GM18508 (cell line): Measurements from ENCODE around the gene STAT3.

ENCODE experiments used
- ATAC-seq: cut with Tn5 transposase; IDR thresholded peaks from one replicate; pipeline ENCODE4 v1.9.1; 2021; ENCODE audit warnings: moderate number of reproducible peaks; ENCODE audit not compliant: insufficient read depth, unreplicated experiment

The STAT3 gene

DNA sequence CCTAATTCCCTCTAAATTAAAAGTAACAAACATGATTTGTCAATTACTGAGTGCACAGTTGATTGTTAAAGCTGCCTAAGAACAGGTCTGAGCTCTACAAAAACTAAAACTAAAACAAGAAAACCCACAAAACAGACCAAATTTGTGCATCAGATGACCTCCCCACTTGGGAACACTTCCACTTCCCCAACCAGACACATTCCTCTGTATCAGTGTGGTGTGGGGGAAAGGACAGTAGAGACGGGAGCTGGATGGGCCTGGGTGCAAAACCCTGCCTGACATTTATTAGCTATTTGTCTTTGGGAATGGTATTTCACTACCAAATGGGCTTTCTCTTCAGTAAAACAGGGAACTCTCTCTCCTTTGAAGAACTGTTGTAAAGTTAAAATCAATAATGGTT is 29.8 kb downstream of the STAT3 start:
- ATAC-seq: no peak

DNA sequence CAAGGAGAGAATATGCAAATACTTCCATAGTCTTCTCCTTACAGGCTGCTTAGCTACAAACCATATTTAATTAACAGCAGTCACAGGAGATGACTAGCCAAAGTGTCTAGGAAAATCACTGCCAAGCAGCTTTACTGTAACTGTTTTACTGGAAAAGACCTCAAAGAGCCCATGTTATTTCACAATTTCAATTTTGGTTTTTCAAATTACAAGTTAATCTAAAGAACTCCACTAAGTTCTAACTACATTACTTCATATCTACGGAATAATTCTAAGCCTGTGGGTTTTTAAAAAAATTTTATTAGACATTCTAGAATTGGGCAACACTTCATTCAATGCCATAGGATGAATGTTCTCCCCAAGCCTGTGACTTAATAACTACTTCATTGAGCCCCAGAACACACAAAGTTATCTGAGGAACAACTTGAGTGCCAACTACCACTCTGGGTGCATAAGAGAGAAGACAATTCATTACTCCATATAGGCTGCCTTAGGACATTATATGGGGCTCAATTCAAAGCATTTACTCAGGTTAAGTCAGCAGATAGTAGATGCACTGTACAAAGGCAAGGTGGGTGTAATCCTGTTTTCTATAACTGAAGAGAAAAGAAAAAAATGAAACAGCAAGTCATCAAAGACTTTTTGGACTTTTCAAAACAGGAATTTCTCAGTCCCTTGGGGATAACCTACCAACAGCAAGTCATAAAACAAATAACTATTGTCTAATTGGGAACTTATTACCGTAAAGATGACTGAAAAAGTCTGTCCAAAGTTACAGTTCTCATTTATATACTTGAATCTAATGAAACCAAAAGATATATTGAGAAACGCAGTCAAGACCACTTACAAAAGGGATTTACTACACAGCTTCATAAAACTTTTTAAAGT is 33.0 kb downstream of the STAT3 start:
- no peak for ATAC-seq

GRCh38 chr17:42348104-42348503 is 40.1 kb downstream of the STAT3 start:
- no peak for ATAC-seq

- no peak for ATAC-seq
Measured at GRCh38 chr17:42347606-42348005, 40.6 kb downstream of the STAT3 start.

- ATAC-seq: no peak
Measured at GRCh38 chr17:42347198-42347597, 41.0 kb downstream of the STAT3 start.

DNA sequence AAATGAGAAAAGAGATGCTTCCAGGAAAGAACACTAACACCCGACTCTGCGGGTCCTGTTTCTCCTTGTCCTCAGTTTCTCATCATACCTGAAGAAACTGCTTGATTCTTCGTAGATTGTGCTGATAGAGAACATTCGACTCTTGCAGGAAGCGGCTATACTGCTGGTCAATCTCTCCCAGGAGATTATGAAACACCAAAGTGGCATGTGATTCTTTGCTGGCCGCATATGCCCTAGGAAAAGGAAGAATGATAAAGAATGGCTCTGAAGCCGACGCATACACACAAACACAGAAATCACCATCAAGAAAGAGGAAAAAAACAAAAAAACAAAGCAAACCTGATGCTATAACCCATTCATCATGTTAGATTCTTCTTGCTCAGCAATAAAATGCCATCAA is 41.8 kb downstream of the STAT3 start:
- no peak for ATAC-seq

- no peak for ATAC-seq
Measured at GRCh38 chr17:42345396-42346073, 42.7 kb downstream of the STAT3 start.

DNA sequence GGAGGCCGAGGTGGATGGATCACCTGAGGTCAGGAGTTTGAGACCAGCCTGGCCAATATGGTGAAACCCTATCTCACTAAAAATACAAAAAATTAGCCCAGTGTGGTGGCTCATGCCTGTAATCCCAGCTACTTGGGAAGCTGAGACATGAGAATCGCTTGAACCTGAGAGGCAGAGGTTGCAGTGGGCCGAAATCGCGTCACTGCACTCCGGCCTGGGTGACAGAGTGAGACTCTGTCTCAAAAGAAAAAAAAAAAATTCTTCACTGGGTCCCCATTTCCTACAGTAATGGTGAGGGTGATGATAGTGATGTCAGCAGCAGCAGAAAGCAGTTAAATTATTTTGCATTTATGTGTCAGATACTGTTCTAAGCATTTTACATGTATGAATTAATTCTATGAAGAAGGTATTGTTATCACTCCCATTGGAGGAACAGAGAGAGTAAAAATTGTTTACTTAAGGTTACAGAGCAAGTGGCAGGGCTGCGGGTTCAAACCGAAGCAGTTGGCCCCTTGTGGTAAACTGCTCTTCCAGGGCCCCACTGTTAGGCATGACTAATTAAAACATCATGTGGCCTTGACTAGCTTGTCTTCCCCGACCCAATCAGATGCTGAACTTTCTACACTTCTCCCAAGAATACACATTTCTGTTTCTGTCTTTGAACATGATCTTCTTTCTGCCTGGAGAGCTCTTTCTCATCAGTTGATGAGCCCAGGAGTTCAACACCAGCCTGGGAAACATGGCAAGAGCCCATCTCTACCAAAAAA is 45.8 kb downstream of the STAT3 start:
- ATAC-seq: no peak

GRCh38 chr17:42341568-42341967 is 46.7 kb downstream of the STAT3 start:
- no peak for ATAC-seq

- ATAC-seq: no peak
Measured at GRCh38 chr17:42340691-42341127, 47.5 kb downstream of the STAT3 start.

DNA sequence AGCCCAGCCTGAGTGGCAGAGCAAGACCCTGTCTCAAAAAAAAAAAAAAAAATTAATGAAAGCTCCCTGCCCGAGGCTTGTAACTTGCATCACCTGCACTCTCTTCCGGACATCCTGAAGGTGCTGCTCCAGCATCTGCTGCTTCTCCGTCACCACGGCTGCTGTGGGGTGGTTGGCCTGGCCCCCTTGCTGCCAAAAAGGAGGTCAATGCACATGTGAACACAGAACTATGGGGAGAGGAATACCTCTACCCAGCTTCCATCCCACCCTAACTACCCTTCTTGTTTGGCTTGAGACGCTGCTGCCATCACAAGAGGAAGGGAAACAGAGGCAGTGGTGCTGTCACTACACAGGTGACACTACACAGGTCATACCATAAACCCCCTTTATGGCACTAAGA is 49.0 kb downstream of the STAT3 start:
- no peak for ATAC-seq

- no peak for ATAC-seq
Measured at GRCh38 chr17:42338427-42338985, 49.7 kb downstream of the STAT3 start.

DNA sequence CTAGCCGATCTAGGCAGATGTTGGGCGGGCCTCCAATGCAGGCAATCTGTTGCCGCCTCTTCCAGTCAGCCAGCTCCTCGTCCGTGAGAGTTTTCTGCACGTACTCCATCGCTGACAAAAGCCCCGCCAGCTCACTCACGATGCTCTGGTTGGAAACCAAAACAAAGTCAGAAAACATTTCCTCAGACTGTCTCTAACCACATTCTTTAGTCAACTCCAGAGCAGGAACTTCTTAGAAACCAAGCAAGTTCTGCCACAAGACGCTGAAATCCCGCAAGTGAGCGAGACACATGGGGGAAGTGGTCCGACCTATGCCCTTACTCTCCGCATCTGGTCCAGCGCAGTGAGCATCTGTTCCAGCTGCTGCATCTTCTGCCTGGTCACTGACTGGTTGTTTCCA is 50.8 kb downstream of the STAT3 start:
- no peak for ATAC-seq

DNA sequence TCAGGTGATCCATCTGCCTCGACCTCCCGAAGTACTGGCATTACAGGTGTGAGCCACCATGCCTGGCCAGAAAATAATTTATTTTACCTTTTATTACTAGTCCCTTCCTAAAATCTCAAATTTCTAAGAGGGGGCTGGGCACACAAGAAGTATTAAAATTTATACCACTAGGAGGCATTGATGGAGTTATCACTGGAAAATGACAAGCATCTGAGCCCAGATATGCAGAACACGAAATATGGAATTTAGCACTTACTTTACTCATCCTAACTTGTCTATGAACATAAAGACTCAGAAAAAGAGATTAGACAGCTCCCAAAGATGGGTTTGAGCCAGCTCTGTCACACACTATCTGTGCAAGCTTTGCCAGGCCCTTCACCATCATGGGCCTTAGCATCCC is 53.6 kb downstream of the STAT3 start:
- no peak for ATAC-seq

DNA sequence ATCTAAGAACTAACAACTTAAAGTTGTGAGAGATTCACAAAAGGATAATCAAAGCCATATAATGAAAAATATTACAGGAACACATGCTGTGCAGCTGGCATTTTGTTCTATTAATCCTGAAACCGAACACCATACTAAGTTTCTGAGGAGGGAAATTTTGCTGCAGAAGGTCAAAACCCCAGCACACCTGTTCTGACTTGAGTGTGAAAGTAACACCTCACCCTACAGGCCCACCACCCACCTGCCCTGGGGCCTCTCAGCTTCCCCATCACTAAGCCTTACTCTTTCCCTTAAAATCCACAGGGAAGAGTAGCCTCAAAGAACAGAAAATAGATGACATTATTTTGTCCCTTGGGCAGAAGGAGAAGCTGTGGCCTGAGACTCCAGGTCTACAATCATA is 55.2 kb downstream of the STAT3 start:
- ATAC-seq: no peak

GRCh38 chr17:42329025-42329976 is 58.9 kb downstream of the STAT3 start:
- ATAC-seq: no peak

DNA sequence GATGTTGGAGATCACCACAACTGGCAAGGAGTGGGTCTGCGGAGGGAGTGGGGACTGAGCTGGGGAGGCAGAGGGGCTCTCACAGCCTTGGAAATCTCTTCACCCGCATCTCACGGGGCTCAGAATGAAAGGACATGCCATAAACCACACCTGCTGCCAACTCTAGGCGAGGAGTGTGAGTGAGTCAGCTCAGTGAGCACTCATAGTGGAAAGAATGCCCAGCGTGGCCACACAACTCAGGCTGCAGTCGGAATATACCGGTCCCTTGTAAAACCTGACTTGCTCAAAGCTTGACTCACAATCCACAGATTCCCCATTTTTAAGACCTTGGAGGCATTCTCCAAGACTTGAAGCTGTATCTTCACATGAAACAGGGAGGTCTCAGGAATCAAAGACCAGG is 63.2 kb downstream of the STAT3 start:
- ATAC-seq: no peak

DNA sequence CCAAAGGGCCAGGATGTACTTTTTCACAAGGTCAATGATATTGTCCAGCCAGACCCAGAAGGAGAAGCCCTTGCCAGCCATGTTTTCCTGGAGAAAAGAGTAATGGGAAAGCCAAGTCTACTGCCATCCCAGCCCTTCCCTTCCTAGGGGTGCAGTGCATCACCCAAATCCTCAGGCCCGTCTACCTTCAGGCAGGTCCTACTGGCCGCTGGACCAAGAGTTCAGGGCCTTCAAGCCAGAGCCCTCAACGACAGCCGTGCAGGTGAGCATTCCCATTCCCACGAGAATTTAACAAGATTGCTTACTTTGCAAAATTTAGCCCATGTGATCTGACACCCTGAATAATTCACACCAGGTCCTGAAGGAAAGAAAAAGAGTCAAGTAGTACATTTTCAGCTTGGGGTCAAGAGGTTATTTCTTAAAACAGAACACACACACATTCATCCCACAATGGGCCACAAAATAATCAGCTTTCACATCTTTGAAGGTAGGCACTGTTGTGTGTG is 64.9 kb downstream of the STAT3 start:
- no peak for ATAC-seq
